Mesenchymal stem cell (in vitro differentiated cells and primary cell): ENCODE data around the gene TNS1.

Source experiments
- DNase-seq: peaks from one replicate; pipeline ENCODE4 v3.0.0-alpha.2; 2013
- H2AFZ ChIP-seq: one replicate; pipeline ENCODE4 v1.6.1; 2013; ENCODE audit warnings: low read depth, mild to moderate bottlenecking, control low read depth, inconsistent platforms, low read length, moderate library complexity
- H2AK5ac ChIP-seq: 2 replicates; pipeline ENCODE4 v1.6.1; 2013; ENCODE audit warnings: low read length, moderate library complexity, mild to moderate bottlenecking, inconsistent platforms; ENCODE audit not compliant: severe bottlenecking
- H2BK120ac ChIP-seq: one replicate; pipeline ENCODE4 v1.6.1; 2013; ENCODE audit warnings: low read depth, mild to moderate bottlenecking, inconsistent platforms, low read length, moderate library complexity
- H2BK12ac ChIP-seq, 2 experiments: one replicate each; pipeline ENCODE4 v1.6.1; 2013; ENCODE audit warnings: inconsistent platforms in 2 of 2, low read length in 2 of 2, mild to moderate bottlenecking in 2 of 2, moderate library complexity in 2 of 2, control low read depth in 1 of 2
- H2BK15ac ChIP-seq: one replicate; pipeline ENCODE4 v1.6.1; 2013; ENCODE audit warnings: mild to moderate bottlenecking, low read depth, inconsistent platforms; ENCODE audit not compliant: poor library complexity, severe bottlenecking
- H2BK5ac ChIP-seq: 2 replicates; pipeline ENCODE4 v1.6.1; 2013; ENCODE audit warnings: low read depth, mild to moderate bottlenecking, low read length, control low read depth, inconsistent platforms; ENCODE audit not compliant: poor library complexity, severe bottlenecking
- H3K14ac ChIP-seq, 2 experiments: one replicate each; pipeline ENCODE4 v1.6.1; 2013; ENCODE audit warnings: inconsistent platforms in 2 of 2, low read length in 2 of 2, control low read depth in 1 of 2, mild to moderate bottlenecking in 1 of 2, moderate library complexity in 1 of 2
- H3K18ac ChIP-seq, 2 experiments: one replicate each; pipeline ENCODE4 v1.6.1; 2013; ENCODE audit warnings: inconsistent platforms in 2 of 2, low read length in 2 of 2, control low read depth in 1 of 2, low read depth in 1 of 2, mild to moderate bottlenecking in 1 of 2
- H3K23ac ChIP-seq, 2 experiments: one replicate each; pipeline ENCODE4 v1.6.1; 2013; ENCODE audit warnings: inconsistent platforms in 2 of 2, low read length in 2 of 2, mild to moderate bottlenecking in 2 of 2, moderate library complexity in 2 of 2, control low read depth in 1 of 2
- H3K27ac ChIP-seq: 2 replicates; pipeline ENCODE4 v1.5.1; 2013; ENCODE audit warnings: mild to moderate bottlenecking, moderate library complexity, low read length, control low read depth, inconsistent platforms; ENCODE audit not compliant: poor library complexity, severe bottlenecking
- H3K27me3 ChIP-seq, 2 experiments: 2 replicates each; pipeline versions ENCODE4 v1.6.1 to v1.7.0; 2013; ENCODE audit warnings: low read length in 2 of 2, mild to moderate bottlenecking in 2 of 2, moderate library complexity in 2 of 2, control low read depth in 1 of 2, inconsistent platforms in 1 of 2; ENCODE audit not compliant: control insufficient read depth in 1 of 2, insufficient read depth in 1 of 2
- H3K36me3 ChIP-seq, 2 experiments: 2 replicates each; pipeline versions ENCODE4 v1.6.1 to v1.7.0; 2013; ENCODE audit warnings: low read length in 2 of 2, control low read depth in 1 of 2, inconsistent platforms in 1 of 2, low read depth in 1 of 2, mild to moderate bottlenecking in 1 of 2; ENCODE audit not compliant: insufficient read depth in 2 of 2, control insufficient read depth in 1 of 2
- H3K4ac ChIP-seq, 2 experiments: one replicate each; pipeline ENCODE4 v1.6.1; 2013; ENCODE audit warnings: inconsistent platforms in 2 of 2, low read length in 2 of 2, mild to moderate bottlenecking in 2 of 2, moderate library complexity in 2 of 2, control low read depth in 1 of 2, low read depth in 1 of 2
- H3K4me1 ChIP-seq: 2 replicates; pipeline ENCODE4 v1.6.1; 2013; ENCODE audit warnings: low read depth, low read length, control low read depth; ENCODE audit not compliant: control insufficient read depth, insufficient read depth
- H3K4me2 ChIP-seq: 2 replicates; pipeline ENCODE4 v1.6.1; 2013; ENCODE audit warnings: low read length, mild to moderate bottlenecking, inconsistent platforms; ENCODE audit not compliant: poor library complexity, severe bottlenecking
- H3K4me3 ChIP-seq, 2 experiments: 2 replicates each; pipeline versions ENCODE4 v1.5.1 to v1.7.0; 2013; ENCODE audit warnings: low read length in 2 of 2, mild to moderate bottlenecking in 2 of 2, control low read depth in 1 of 2, low read depth in 1 of 2; ENCODE audit not compliant: insufficient read depth in 1 of 2
- H3K79me1 ChIP-seq: replicated peaks from 2 replicates; pipeline ENCODE4 v1.6.1; 2013; ENCODE audit warnings: mild to moderate bottlenecking, control low read depth, low read length, inconsistent platforms; ENCODE audit not compliant: poor library complexity, severe bottlenecking
- H3K9ac ChIP-seq: 2 replicates; pipeline ENCODE4 v1.7.0; 2013; ENCODE audit warnings: mild to moderate bottlenecking, low read length, moderate library complexity
- H3K9me3 ChIP-seq: 2 replicates; pipeline ENCODE4 v1.7.0; 2013; ENCODE audit warnings: mild to moderate bottlenecking, low read length; ENCODE audit not compliant: control insufficient read depth
- H4K8ac ChIP-seq: one replicate; pipeline ENCODE4 v1.6.1; 2013; ENCODE audit warnings: inconsistent platforms, mild to moderate bottlenecking, low read length, moderate library complexity
- H4K91ac ChIP-seq: one replicate; pipeline ENCODE4 v1.6.1; 2013; ENCODE audit warnings: mild to moderate bottlenecking, low read length, inconsistent platforms
- WGBS: methylation state at CpG from one replicate; pipeline ENCODE4 v1.1.7; 2013; ENCODE audit warnings: mixed read lengths; 5-methylcytosine and 5-hydroxymethylcytosine counted together

The TNS1 gene

DNA sequence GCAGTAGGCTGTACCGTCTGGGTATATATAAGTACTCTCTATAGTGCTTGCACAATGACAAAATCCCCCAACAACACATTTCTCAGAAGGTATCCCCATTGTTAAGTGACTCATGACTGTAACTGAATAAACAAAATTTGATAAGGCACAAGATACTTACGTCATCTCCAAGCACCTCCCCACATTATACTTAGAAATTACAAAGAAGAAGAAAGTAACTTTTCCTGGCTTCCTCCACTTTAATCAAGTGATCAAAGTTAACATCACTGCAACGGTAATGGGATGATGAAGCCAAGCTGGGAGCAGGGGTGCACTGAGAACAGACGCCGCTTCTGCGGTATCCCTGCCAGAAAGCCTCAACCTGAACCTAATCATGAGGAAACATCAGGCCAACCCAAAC lies 9.7 kb downstream of the TNS1 start:
- no peak overlapping the region for H2BK12ac ChIP-seq
- no peak overlapping the region for H3K18ac ChIP-seq
- H3K23ac ChIP-seq = no peak overlapping the region
- H3K4me3 ChIP-seq = peak overlapping the region in 1 of 2 experiments; percentile 49
- no peak overlapping the region for H3K14ac ChIP-seq
- no peak overlapping the region for H2BK5ac ChIP-seq
- peaks cover 6 to 56% of the 10 kb centered on the region in 2 experiments for H3K36me3 ChIP-seq
- H4K91ac ChIP-seq = no peak overlapping the region
- H3K9me3 ChIP-seq = no peaks in the 10 kb centered on the region
- H2AFZ ChIP-seq = no peak overlapping the region
- peak; percentile 50 for DNase-seq
- no peak overlapping the region for H3K4ac ChIP-seq
- no peak overlapping the region for H2BK120ac ChIP-seq
- no peak overlapping the region for H4K8ac ChIP-seq
- WGBS = 88% methylated on average over 6 of the region's 6 CpGs
- H3K79me1 ChIP-seq = no peaks in the 10 kb centered on the region
- no peak overlapping the region for H2BK15ac ChIP-seq
- no peak overlapping the region for H2AK5ac ChIP-seq
- no peak overlapping the region for H3K27ac ChIP-seq
- no peak overlapping the region for H3K4me2 ChIP-seq
- H3K9ac ChIP-seq = peak overlapping the region; percentile 84
- peaks cover 37% of the 10 kb centered on the region for H3K4me1 ChIP-seq
- peaks cover 0 to 5% of the 10 kb centered on the region in 2 experiments for H3K27me3 ChIP-seq

DNA sequence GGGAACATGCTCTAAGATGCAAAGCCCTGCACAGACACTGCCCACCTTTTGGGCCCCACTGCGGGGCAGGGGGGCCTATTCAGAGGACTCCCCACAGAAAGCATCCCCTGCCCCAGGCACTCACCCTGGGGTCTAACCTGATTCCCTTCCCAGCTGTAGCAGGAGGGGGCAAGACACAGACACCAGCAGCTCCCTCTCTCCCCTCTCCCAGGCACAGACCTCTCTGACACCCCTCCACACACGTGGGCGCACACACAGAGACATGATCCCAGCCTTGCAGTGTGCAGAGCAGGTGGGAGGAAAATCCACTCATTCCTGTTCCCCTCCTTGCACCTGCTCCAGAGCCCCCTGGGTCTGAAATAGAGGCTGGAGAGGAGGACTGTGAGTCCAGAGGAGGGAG lies 10.7 kb downstream of the TNS1 start:
- no peak overlapping the region for H4K8ac ChIP-seq
- no peak for DNase-seq
- no peak overlapping the region for H2BK120ac ChIP-seq
- no peak overlapping the region for H3K4me3 ChIP-seq
- H3K14ac ChIP-seq = no peak overlapping the region
- H4K91ac ChIP-seq = no peak overlapping the region
- peaks cover 6 to 56% of the 10 kb centered on the region in 2 experiments for H3K36me3 ChIP-seq
- peaks cover 42% of the 10 kb centered on the region for H3K4me1 ChIP-seq
- H3K4me2 ChIP-seq = no peak overlapping the region
- 89% methylated on average over 3 of the region's 3 CpGs for WGBS
- no peaks in the 10 kb centered on the region for H3K9me3 ChIP-seq
- peaks cover 0 to 5% of the 10 kb centered on the region in 2 experiments for H3K27me3 ChIP-seq
- H3K23ac ChIP-seq = no peak overlapping the region
- peak overlapping the region; percentile 84 for H3K9ac ChIP-seq
- no peak overlapping the region for H2BK15ac ChIP-seq
- H2AFZ ChIP-seq = no peak overlapping the region
- H2BK5ac ChIP-seq = no peak overlapping the region
- no peak overlapping the region for H3K27ac ChIP-seq
- no peaks in the 10 kb centered on the region for H3K79me1 ChIP-seq
- H2BK12ac ChIP-seq = no peak overlapping the region
- H3K4ac ChIP-seq = no peak overlapping the region
- H3K18ac ChIP-seq = no peak overlapping the region
- no peak overlapping the region for H2AK5ac ChIP-seq

DNA sequence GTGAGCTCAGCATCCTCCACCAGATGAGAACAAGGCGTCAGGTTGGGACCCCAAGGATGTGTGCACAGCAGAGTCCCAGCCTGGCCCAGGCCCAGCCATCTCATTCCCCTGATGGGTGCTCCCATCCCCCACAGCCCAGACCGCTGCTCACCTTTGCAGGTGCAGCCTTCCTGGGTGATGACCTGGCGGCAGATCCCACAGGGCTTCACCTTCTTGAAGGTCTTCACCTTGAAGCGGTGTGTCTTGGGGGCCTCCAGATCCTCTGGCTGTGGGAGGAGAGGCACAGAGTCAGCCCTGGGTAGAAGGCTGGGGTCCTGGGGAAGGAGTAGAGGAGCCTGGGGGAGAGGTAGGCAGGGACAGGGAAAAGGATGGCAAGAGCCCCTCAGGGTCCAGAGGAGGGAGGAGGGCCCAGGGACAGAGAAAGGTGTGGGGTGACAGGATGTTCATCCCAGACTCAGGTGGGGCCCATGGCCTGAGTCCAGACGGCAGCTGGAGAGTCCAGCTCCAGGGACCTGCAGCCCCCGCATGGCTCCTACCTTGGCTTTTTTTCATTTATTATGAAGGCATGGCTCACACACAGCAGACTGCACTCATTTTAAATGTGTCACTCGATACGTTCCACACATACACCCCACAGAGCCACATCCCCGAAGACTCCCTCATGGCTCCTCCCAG lies 11.9 kb downstream of the TNS1 start:
- Histone ChIP-seq H2BK5ac (no peak overlapping the region), H3K4ac (no peak overlapping the region), H4K8ac (no peak overlapping the region), H3K23ac (no peak overlapping the region), H2BK12ac (no peak overlapping the region), H3K4me3 (no peak overlapping the region), H3K9ac (no peak overlapping the region), H2AK5ac (no peak overlapping the region), H3K14ac (no peak overlapping the region), H2BK120ac (no peak overlapping the region), H3K79me1 (no peaks in the 10 kb centered on the region), H3K27ac (no peak overlapping the region), H3K36me3 (peaks cover 8 to 67% of the 10 kb centered on the region in 2 experiments), H4K91ac (no peak overlapping the region), H3K18ac (no peak overlapping the region), H3K27me3 (peaks cover 0 to 5% of the 10 kb centered on the region in 2 experiments), H2BK15ac (no peak overlapping the region), H2AFZ (no peak overlapping the region), H3K4me1 (peaks cover 35% of the 10 kb centered on the region), H3K9me3 (no peaks in the 10 kb centered on the region), H3K4me2 (no peak overlapping the region)
- DNase-seq = no peak
- 96% methylated on average over 9 of the region's 9 CpGs for WGBS

DNA sequence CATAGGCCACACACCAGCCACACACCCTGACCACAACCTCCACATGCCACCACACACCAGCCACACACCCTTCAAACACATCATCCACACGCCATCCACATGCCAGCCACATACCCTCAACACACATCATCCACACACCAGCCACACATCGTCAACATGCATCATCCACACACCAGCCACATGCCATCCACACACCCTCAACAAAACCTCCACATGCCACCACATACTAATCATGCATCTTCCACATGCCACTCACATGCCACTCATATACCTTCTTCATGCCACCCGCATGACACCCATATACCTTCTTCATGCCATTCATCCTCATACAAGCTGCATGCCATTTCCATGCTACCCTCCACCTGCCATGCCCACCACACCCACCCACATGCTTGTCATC lies 12.4 kb downstream of the TNS1 start:
- 83% methylated on average over 3 of the region's 3 CpGs for WGBS

More for the DNA sequence above, 12.4 kb downstream of the TNS1 start:
- Histone ChIP-seq H2BK120ac (no peak overlapping the region), H3K9me3 (no peaks in the 10 kb centered on the region), H3K4me2 (no peak overlapping the region), H3K4ac (no peak overlapping the region), H3K27me3 (peaks cover 0 to 5% of the 10 kb centered on the region in 2 experiments), H3K9ac (no peak overlapping the region), H3K79me1 (no peaks in the 10 kb centered on the region), H2BK12ac (no peak overlapping the region), H3K36me3 (peaks cover 8 to 71% of the 10 kb centered on the region in 2 experiments), H3K4me3 (no peak overlapping the region), H2AK5ac (no peak overlapping the region), H3K18ac (no peak overlapping the region), H2BK15ac (no peak overlapping the region), H2AFZ (no peak overlapping the region), H3K23ac (no peak overlapping the region), H3K27ac (no peak overlapping the region), H4K8ac (no peak overlapping the region), H4K91ac (no peak overlapping the region), H3K4me1 (peaks cover 30% of the 10 kb centered on the region), H3K14ac (no peak overlapping the region), H2BK5ac (no peak overlapping the region)
- no peak for DNase-seq
